Measurements from ENCODE around the gene VIPAS39. TPM values are rescaled to one million over a fixed set of nuclear protein-coding genes. Genes with fewer than 3 reads are reported as not detected.

VIPAS39 gene
- total RNA-seq, 1 donor from 2014 or later = 24.3 TPM

- Mint-ChIP-seq H3K4me1 (ENCODE audit: low read depth) (no peaks in the 10 kb centered on the region), H3K9me3 (ENCODE audit: low read depth) (no peaks in the 10 kb centered on the region), H3K27me3 (ENCODE audit: low read depth) (no peaks in the 10 kb centered on the region), H3K4me3 (ENCODE audit: unreplicated experiment) (no peak overlapping the region), H3K36me3 (ENCODE audit: low read depth) (no peaks in the 10 kb centered on the region), H3K27ac (ENCODE audit: unreplicated experiment) (no peak overlapping the region)
- no peak for TF ChIP-seq CTCF (IDR thresholded peaks at IDR 0.05)
- no peak for DNase-seq (ENCODE audit: low spot score)
Observed at GRCh38 chr14:77478029-77478428, 20.6 kb upstream of the VIPAS39 start.

DNA sequence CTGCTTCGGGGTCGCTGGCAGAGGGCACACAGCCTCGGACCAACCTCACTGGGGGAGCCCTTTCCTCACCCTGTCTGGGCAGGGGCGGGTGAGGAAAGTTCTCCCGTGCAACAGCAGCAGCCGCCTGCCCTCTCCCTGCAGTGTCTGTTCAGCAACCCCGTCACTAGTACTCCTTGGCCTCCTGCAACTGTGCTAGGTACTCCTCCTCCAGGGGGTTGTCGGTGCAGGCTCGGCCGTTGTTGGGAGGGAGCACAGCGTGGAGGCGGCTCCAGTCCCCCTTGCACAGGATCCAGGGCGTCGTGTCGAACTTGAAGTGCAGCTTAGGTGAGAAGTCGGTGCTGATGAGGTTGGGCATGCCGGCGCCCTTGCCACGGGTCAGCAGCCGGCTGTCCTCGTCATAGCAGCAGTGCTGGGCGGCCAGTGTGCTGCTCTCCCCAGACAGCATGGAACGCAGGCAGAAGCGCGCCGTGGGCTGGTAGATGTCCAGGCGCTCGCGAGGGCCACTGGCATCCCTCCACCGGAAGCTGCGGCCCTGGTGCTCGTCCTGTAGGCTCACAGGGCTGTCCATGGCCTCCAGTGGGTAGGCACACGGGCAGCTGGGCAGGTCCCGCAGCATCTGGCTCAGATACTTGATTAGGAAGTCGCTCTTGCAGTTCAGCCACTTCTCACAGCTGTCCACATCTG, 18.2 kb upstream of the VIPAS39 start:
- Mint-ChIP-seq H3K36me3 (ENCODE audit: low read depth) (no peaks in the 10 kb centered on the region), H3K27ac (ENCODE audit: unreplicated experiment) (no peak overlapping the region)
- no peak for TF ChIP-seq CTCF (IDR thresholded peaks at IDR 0.05)

DNA sequence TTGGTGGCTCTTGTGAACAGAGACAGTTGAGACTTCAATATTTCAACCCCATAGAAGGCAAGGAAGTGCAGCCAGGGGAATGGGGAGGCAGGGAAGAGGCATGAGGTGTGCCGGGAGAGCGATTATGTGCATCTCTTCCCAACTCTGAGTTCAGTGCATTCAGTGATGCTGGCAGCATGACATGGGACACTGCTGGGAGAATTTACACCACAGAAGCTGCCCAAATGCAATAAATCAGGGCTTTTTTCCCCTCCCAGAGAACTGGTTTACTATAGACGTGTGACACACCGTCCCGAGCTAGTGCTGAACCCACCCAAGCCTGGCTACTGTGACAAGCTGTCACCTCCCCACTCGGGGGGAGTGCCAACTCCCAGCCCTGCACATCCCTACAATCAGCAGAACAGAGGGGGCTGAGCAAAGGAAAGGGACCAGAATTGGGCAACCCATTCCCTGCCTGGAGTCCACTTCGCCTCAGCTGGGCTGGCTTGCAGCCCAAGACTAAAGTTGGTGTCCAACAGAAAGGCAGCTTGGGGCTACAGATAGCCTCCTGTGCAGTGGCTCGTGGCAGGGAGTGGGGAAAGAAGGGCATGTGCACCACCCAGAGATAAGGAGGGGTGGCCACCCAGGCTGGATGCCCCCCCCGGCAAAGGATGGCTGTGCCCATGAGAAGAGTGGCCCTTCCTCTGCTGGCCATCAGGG, 17.2 kb upstream of the VIPAS39 start:
- no peak for DNase-seq (ENCODE audit: low spot score)
- Mint-ChIP-seq H3K27ac (ENCODE audit: unreplicated experiment) (no peak overlapping the region), H3K36me3 (ENCODE audit: low read depth) (peaks cover 1% of the 10 kb centered on the region), H3K27me3 (ENCODE audit: low read depth) (no peaks in the 10 kb centered on the region), H3K4me1 (ENCODE audit: low read depth) (no peaks in the 10 kb centered on the region), H3K9me3 (ENCODE audit: low read depth) (no peaks in the 10 kb centered on the region), H3K4me3 (ENCODE audit: unreplicated experiment) (no peak overlapping the region)
- no peak for TF ChIP-seq CTCF (IDR thresholded peaks at IDR 0.05)

More for the DNA sequence above, 18.2 kb upstream of the VIPAS39 start:
- Mint-ChIP-seq H3K27me3 (ENCODE audit: low read depth) (no peaks in the 10 kb centered on the region), H3K9me3 (ENCODE audit: low read depth) (no peaks in the 10 kb centered on the region), H3K4me1 (ENCODE audit: low read depth) (no peaks in the 10 kb centered on the region), H3K4me3 (ENCODE audit: unreplicated experiment) (no peak overlapping the region)
- no peak for DNase-seq (ENCODE audit: low spot score)

DNA sequence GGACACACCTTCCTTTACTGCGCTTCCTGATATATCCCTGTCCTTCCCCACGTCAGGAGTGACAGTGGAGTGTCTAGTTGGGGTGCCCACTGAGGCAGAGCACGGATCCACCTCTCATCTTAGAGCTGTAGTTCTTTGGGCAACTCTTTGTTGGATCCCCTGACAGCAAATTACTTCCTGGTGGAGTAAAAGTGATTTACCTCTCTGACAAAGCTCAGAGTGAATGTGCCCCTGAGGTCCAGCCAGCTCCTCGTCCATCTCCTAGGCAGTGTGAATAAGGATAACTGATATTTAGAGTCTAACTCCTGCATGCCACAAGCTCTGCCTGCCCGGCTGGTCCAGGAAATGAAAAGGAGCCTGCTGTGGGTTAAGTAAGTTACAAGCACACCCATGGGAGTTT, 16.5 kb upstream of the VIPAS39 start:
- Mint-ChIP-seq H3K36me3 (ENCODE audit: low read depth) (peaks cover 7% of the 10 kb centered on the region), H3K9me3 (ENCODE audit: low read depth) (no peaks in the 10 kb centered on the region), H3K4me1 (ENCODE audit: low read depth) (no peaks in the 10 kb centered on the region), H3K4me3 (ENCODE audit: unreplicated experiment) (no peak overlapping the region), H3K27ac (ENCODE audit: unreplicated experiment) (no peak overlapping the region), H3K27me3 (ENCODE audit: low read depth) (no peaks in the 10 kb centered on the region)
- no peak for TF ChIP-seq CTCF (IDR thresholded peaks at IDR 0.05)
- no peak for DNase-seq (ENCODE audit: low spot score)

- Mint-ChIP-seq H3K36me3 (ENCODE audit: low read depth) (peaks cover 28% of the 10 kb centered on the region), H3K4me1 (ENCODE audit: low read depth) (no peaks in the 10 kb centered on the region), H3K27ac (ENCODE audit: unreplicated experiment) (no peak overlapping the region), H3K9me3 (ENCODE audit: low read depth) (no peaks in the 10 kb centered on the region), H3K4me3 (ENCODE audit: unreplicated experiment) (no peak overlapping the region), H3K27me3 (ENCODE audit: low read depth) (no peaks in the 10 kb centered on the region)
- no peak for DNase-seq (ENCODE audit: low spot score)
- TF ChIP-seq CTCF (IDR thresholded peaks at IDR 0.05) = no peak
Observed at GRCh38 chr14:77470224-77470870, 12.9 kb upstream of the VIPAS39 start.

Data from chondrocyte (in vitro differentiated cells).